Activated B cell treated with CpG ODN at 0.5 μM for 24 hours (primary cell): ENCODE results near the gene AXIN1. TPM values are rescaled to one million over a fixed set of nuclear protein-coding genes. Genes with fewer than 3 reads are reported as not detected.

Experiments used
- ATAC-seq: fragments of 200-7000 bp; cut with Tn5 transposase; one replicate; pipeline ENCODE4 v1.10.0; 2021; ENCODE audit warnings: low read depth, mild to moderate bottlenecking, moderate library complexity
- CTCF ChIA-PET: fragments of 350-600 bp; sonication (Branson Sonifier 250); formaldehyde crosslinking; loops from one replicate; lab custom pipeline; 2021; ENCODE audit warnings: antibody characterized with exemption; lab: Charles Lee
- POLR2A ChIA-PET: fragments of 350-600 bp; sonication (Branson Sonifier 250); formaldehyde crosslinking; loops from one replicate; lab custom pipeline; 2021; ENCODE audit warnings: antibody characterized with exemption; lab: Charles Lee
- DNase-seq: peaks from one replicate; pipeline ENCODE4 v3.0.0; 2022
- H3K27ac Mint-ChIP-seq: one replicate; pipeline ENCODE4 v1.8.0; 2020; ENCODE audit warnings: mixed read lengths
- H3K27me3 Mint-ChIP-seq: one replicate; pipeline ENCODE4 v1.8.0; 2021; ENCODE audit warnings: mixed read lengths
- H3K36me3 Mint-ChIP-seq: one replicate; pipeline ENCODE4 v1.8.0; 2021; ENCODE audit warnings: low read depth, mixed read lengths
- H3K4me1 Mint-ChIP-seq: one replicate; pipeline ENCODE4 v1.8.0; 2021; ENCODE audit warnings: mixed read lengths
- H3K4me3 Mint-ChIP-seq: one replicate; pipeline ENCODE4 v1.8.0; 2020; ENCODE audit warnings: mild to moderate bottlenecking, mixed read lengths
- H3K9me3 Mint-ChIP-seq: one replicate; pipeline ENCODE4 v1.8.0; 2020; ENCODE audit warnings: mixed read lengths
- CTCF ChIP-seq: fragments of 200-600 bp; IDR thresholded peaks from one replicate; pipeline ENCODE4 v1.8.0; 2022; ENCODE audit warnings: antibody characterized with exemption, mild to moderate bottlenecking
- intact Hi-C: fragments of 100-400 bp; cut with micrococcal nuclease; formaldehyde crosslinking; loops from one replicate; pipeline ENCODE4 v1.15.1; 2024
- total RNA-seq: library from RNA; stranded (reverse); gene quantifications from 2 replicates; pipeline ENCODE4 v1.2.3, GENCODE V29; 2022

Gene AXIN1
- total RNA-seq, 1 donor from 2014 or later = 30.6 TPM

- H3K27me3 Mint-ChIP-seq = no peaks in the 10 kb centered on the region
Observed at GRCh38 chr16:309476-309875, 43.0 kb downstream of the AXIN1 start.

GRCh38 chr16:307691-308312 lies 44.7 kb downstream of the AXIN1 start:
- no peak for TF ChIP-seq CTCF
- CTCF ChIA-PET = no interaction called here
- Mint-ChIP-seq H3K27me3 (no peaks in the 10 kb centered on the region), H3K9me3 (no peaks in the 10 kb centered on the region), H3K36me3 (peaks cover 64% of the 10 kb centered on the region), H3K4me1 (peaks cover 5% of the 10 kb centered on the region), H3K4me3 (no peak overlapping the region), H3K27ac (no peak overlapping the region)
- intact Hi-C loops = no loop called here
- DNase-seq (no peak), ATAC-seq (no peak)
- POLR2A ChIA-PET = no interaction called here

More at GRCh38 chr16:309476-309875, 43.0 kb downstream of the AXIN1 start:
- Mint-ChIP-seq H3K4me3 (no peak overlapping the region), H3K9me3 (no peaks in the 10 kb centered on the region), H3K36me3 (peaks cover 66% of the 10 kb centered on the region), H3K27ac (no peak overlapping the region), H3K4me1 (peaks cover 5% of the 10 kb centered on the region)
- ATAC-seq = no peak
- no peak for TF ChIP-seq CTCF
- CTCF ChIA-PET = no interaction called here
- DNase-seq = no peak
- intact Hi-C loops = no loop called here
- POLR2A ChIA-PET = interaction anchor here (1.0 kb wide), 1 partner anchor 43 kb away, joined by 10 read pairs; the partner anchor contains the start of gene AXIN1

- ATAC-seq = no peak
- peaks cover 5% of the 10 kb centered on the region for H3K4me1 Mint-ChIP-seq
- H3K27me3 Mint-ChIP-seq = no peaks in the 10 kb centered on the region
- POLR2A ChIA-PET = interaction anchor here (0.5 kb wide), 1 partner anchor 64 kb away, joined by 4 read pairs; no protein-coding TSS in a partner anchor
- CTCF ChIA-PET = no interaction called here
- no peak overlapping the region for H3K4me3 Mint-ChIP-seq
- TF ChIP-seq CTCF = no peak
- no peaks in the 10 kb centered on the region for H3K9me3 Mint-ChIP-seq
- peaks cover 63% of the 10 kb centered on the region for H3K36me3 Mint-ChIP-seq
- no peak for DNase-seq
- no peak overlapping the region for H3K27ac Mint-ChIP-seq
- intact Hi-C loops = no loop called here
Observed at GRCh38 chr16:306911-307370, 45.6 kb downstream of the AXIN1 start.

- H3K27me3 Mint-ChIP-seq = no peaks in the 10 kb centered on the region
- ATAC-seq = no peak
- no peak for TF ChIP-seq CTCF
- ChIA-PET CTCF (no interaction called here), POLR2A (no interaction called here)
- no peak overlapping the region for H3K27ac Mint-ChIP-seq
- no peaks in the 10 kb centered on the region for H3K9me3 Mint-ChIP-seq
- no peak overlapping the region for H3K4me3 Mint-ChIP-seq
- H3K36me3 Mint-ChIP-seq = peaks cover 59% of the 10 kb centered on the region
- peaks cover 5% of the 10 kb centered on the region for H3K4me1 Mint-ChIP-seq
- DNase-seq = no peak
- intact Hi-C loops = no loop called here
Observed at GRCh38 chr16:305916-306626, 46.5 kb downstream of the AXIN1 start.

- ChIA-PET POLR2A (interaction anchor here (0.6 kb wide), 1 partner anchor 49 kb away, joined by 3 read pairs; the partner anchor contains the start of gene AXIN1), CTCF (no interaction called here)
- no peaks in the 10 kb centered on the region for H3K9me3 Mint-ChIP-seq
- no peaks in the 10 kb centered on the region for H3K4me1 Mint-ChIP-seq
- peaks cover 52% of the 10 kb centered on the region for H3K36me3 Mint-ChIP-seq
- no peak for DNase-seq
- no peak for TF ChIP-seq CTCF
- intact Hi-C loops = no loop called here
- ATAC-seq = no peak
- no peaks in the 10 kb centered on the region for H3K27me3 Mint-ChIP-seq
- H3K4me3 Mint-ChIP-seq = no peak overlapping the region
- H3K27ac Mint-ChIP-seq = no peak overlapping the region
Observed at GRCh38 chr16:303760-304505, 48.6 kb downstream of the AXIN1 start.
